Activated naive CD8-positive, alpha-beta T cell treated with anti-CD3 and anti-CD28 coated beads for 36 hours (primary cell): Measurements from ENCODE around the gene SLC15A4. TPM values are rescaled to one million over a fixed set of nuclear protein-coding genes. Genes with fewer than 3 reads are reported as not detected.

Source experiments
- DNase-seq: peaks from one replicate; pipeline ENCODE4 v3.0.0; 2021
- H3K27ac Mint-ChIP-seq: one replicate; pipeline ENCODE4 v1.8.0; 2022; ENCODE audit warnings: mild to moderate bottlenecking, moderate library complexity, mixed read lengths
- H3K27me3 Mint-ChIP-seq: one replicate; pipeline ENCODE4 v1.8.0; 2022; ENCODE audit warnings: mild to moderate bottlenecking, mixed read lengths
- H3K36me3 Mint-ChIP-seq: one replicate; pipeline ENCODE4 v1.8.0; 2021; ENCODE audit warnings: mild to moderate bottlenecking, mixed read lengths
- H3K4me1 Mint-ChIP-seq: one replicate; pipeline ENCODE4 v1.8.0; 2021; ENCODE audit warnings: mixed read lengths
- H3K4me3 Mint-ChIP-seq: one replicate; pipeline ENCODE4 v1.8.0; 2022; ENCODE audit warnings: mild to moderate bottlenecking, moderate library complexity, mixed read lengths
- H3K9me3 Mint-ChIP-seq: one replicate; pipeline ENCODE4 v1.8.0; 2022; ENCODE audit warnings: mixed read lengths
- total RNA-seq, 2 experiments: library from RNA; stranded (reverse); gene quantifications; one replicate each; pipeline ENCODE4 v1.2.3, GENCODE V29; 2021

SLC15A4 gene
- total RNA-seq, result 10 to 100 TPM; 18.6 to 22.0 TPM

DNA sequence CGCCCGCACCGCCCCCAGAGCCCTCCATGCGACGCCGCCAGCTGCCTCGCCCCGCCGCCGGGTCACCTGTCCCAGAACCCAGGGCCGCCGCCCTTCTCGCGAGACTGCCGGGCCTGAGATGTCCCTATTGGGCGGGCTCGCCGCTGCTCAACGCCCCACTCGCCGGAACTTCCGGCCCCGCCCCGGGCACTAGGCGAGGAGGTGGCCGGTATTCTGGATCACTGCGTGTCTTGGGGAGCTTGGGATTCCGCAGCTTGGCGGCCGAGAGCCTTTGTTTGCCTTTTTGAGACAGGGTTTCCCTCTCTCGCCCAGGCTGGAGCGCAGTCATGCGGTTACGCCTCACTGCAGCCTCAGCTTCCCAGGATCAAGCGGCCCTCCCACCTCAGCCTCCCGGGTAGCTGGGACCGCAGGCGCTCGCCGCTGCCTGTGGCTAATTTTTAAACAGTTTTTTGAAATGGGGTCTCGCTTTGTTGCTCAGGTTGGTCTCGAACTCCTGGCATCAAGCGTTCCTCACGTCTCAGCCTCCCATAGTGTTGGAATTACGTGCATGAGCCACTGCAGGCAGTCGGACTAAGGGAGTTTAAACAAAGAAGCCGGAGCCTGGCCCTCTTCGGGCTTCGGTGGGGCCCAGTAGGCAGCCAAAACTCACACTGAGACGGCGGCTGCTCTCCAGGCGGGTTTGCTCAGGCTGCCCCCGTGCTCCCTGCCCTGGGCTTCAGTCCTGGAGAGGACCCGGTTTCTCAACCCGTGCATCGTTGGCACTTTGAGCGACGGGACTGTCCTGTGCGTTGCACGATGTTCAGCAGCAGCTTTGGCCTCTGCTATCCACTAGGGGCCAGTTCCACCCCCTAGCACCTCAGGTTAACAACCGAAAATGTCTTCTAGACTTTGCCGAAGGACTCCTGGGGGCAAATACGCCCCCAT lies at the start of gene SLC15A4:
Gene SLC15A4 (minus strand): TSS at position 43 of the 924 bp plus-strand sequence. CDS start 15 bp downstream, at position 28.
- Mint-ChIP-seq H3K4me3 (peak within 1 kb of the TSS; percentile 87), H3K9me3 (peaks cover 2% of the 10 kb centered on the region)

GRCh38 chr12:128872303-128872702 lies 48.5 kb upstream of the SLC15A4 start:
- H3K36me3 Mint-ChIP-seq, result peaks cover 5% of the 10 kb centered on the region
- H3K27me3 Mint-ChIP-seq, result peaks cover 8% of the 10 kb centered on the region
- H3K4me1 Mint-ChIP-seq, result no peaks in the 10 kb centered on the region
- peaks cover 16% of the 10 kb centered on the region for H3K9me3 Mint-ChIP-seq
- no peak overlapping the region for H3K4me3 Mint-ChIP-seq
- H3K27ac Mint-ChIP-seq, result no peak overlapping the region
- DNase-seq, result no peak

More for the DNA sequence above, at the start of gene SLC15A4:
- peak within 1 kb of the TSS; percentile 80 for H3K27ac Mint-ChIP-seq
- peak; percentile 97 for DNase-seq
- H3K27me3 Mint-ChIP-seq, result peaks cover 7% of the 10 kb centered on the region
- H3K4me1 Mint-ChIP-seq, result peaks cover 18% of the 10 kb centered on the region
- H3K36me3 Mint-ChIP-seq, result peaks cover 33% of the 10 kb centered on the region

DNA sequence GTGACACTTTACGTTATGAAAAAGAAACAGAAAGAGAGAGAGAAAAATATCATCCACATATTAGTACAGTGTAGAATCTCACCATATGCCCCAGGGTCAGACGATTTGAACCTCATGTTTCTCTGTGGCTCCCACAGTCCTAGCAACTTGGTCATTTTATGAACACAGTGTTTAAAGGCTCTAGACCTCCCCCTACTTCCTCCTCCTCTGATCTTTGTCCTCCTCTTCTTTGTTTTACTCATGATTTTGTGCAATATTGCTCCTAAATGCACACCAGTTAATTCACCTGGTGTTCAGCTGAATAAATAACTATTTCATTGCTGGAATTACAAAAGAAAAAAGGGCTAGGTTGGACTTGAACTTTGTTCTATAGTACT lies 47.7 kb upstream of the SLC15A4 start:
- peaks cover 8% of the 10 kb centered on the region for H3K27me3 Mint-ChIP-seq
- no peaks in the 10 kb centered on the region for H3K4me1 Mint-ChIP-seq
- H3K9me3 Mint-ChIP-seq, result peaks cover 9% of the 10 kb centered on the region
- H3K36me3 Mint-ChIP-seq, result peaks cover 5% of the 10 kb centered on the region
- no peak for DNase-seq
- no peak overlapping the region for H3K4me3 Mint-ChIP-seq
- H3K27ac Mint-ChIP-seq, result no peak overlapping the region

DNA sequence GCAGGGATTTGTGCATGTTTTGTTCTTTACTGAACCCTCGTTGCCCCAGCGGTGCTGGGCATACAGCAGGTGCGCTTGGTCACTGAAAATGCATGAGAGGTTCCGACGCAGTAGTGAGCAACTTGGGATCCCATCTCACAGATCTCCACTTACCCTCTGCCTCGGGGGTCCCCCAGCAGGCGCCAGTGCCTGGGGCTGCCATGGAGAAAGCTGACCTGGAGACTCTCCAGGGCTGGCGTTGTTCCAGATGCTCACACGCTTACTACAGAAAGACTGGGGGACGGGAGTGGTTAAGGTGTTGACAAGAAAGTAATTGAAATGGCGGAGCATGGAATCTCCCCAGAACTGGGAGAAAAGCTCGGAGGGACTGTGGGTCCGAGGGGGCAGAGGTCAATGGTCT lies 43.7 kb upstream of the SLC15A4 start:
- DNase-seq, result no peak
- H3K27ac Mint-ChIP-seq, result no peak overlapping the region
- H3K4me1 Mint-ChIP-seq, result no peaks in the 10 kb centered on the region
- H3K27me3 Mint-ChIP-seq, result peaks cover 3% of the 10 kb centered on the region
- H3K36me3 Mint-ChIP-seq, result peaks cover 1% of the 10 kb centered on the region
- H3K4me3 Mint-ChIP-seq, result no peak overlapping the region
- peaks cover 1% of the 10 kb centered on the region for H3K9me3 Mint-ChIP-seq

- no peak for DNase-seq
- peaks cover 1% of the 10 kb centered on the region for H3K36me3 Mint-ChIP-seq
- peaks cover 1% of the 10 kb centered on the region for H3K9me3 Mint-ChIP-seq
- H3K4me1 Mint-ChIP-seq, result no peaks in the 10 kb centered on the region
- peaks cover 5% of the 10 kb centered on the region for H3K27me3 Mint-ChIP-seq
- H3K4me3 Mint-ChIP-seq, result no peak overlapping the region
- H3K27ac Mint-ChIP-seq, result no peak overlapping the region
Measured at GRCh38 chr12:128864516-128865186, 40.9 kb upstream of the SLC15A4 start.

GRCh38 chr12:128863957-128864356 lies 40.2 kb upstream of the SLC15A4 start:
- no peak for DNase-seq
- no peak overlapping the region for H3K4me3 Mint-ChIP-seq

GRCh38 chr12:128861226-128862016 lies 37.7 kb upstream of the SLC15A4 start:
- H3K9me3 Mint-ChIP-seq, result no peaks in the 10 kb centered on the region
- H3K4me3 Mint-ChIP-seq, result no peak overlapping the region
- H3K27ac Mint-ChIP-seq, result no peak overlapping the region
- peaks cover under 1% of the 10 kb centered on the region for H3K36me3 Mint-ChIP-seq
- no peak for DNase-seq
- H3K27me3 Mint-ChIP-seq, result peaks cover 15% of the 10 kb centered on the region
- no peaks in the 10 kb centered on the region for H3K4me1 Mint-ChIP-seq

More at GRCh38 chr12:128863957-128864356, 40.2 kb upstream of the SLC15A4 start:
- no peak overlapping the region for H3K27ac Mint-ChIP-seq
- H3K9me3 Mint-ChIP-seq, result peaks cover 1% of the 10 kb centered on the region
- peaks cover 1% of the 10 kb centered on the region for H3K36me3 Mint-ChIP-seq
- no peaks in the 10 kb centered on the region for H3K4me1 Mint-ChIP-seq
- H3K27me3 Mint-ChIP-seq, result peaks cover 10% of the 10 kb centered on the region

- no peak for DNase-seq
- Mint-ChIP-seq H3K9me3 (no peaks in the 10 kb centered on the region), H3K4me3 (no peak overlapping the region), H3K36me3 (no peaks in the 10 kb centered on the region), H3K27me3 (peaks cover 24% of the 10 kb centered on the region), H3K4me1 (no peaks in the 10 kb centered on the region), H3K27ac (no peak overlapping the region)
Measured at GRCh38 chr12:128859311-128859710, 35.6 kb upstream of the SLC15A4 start.

DNA sequence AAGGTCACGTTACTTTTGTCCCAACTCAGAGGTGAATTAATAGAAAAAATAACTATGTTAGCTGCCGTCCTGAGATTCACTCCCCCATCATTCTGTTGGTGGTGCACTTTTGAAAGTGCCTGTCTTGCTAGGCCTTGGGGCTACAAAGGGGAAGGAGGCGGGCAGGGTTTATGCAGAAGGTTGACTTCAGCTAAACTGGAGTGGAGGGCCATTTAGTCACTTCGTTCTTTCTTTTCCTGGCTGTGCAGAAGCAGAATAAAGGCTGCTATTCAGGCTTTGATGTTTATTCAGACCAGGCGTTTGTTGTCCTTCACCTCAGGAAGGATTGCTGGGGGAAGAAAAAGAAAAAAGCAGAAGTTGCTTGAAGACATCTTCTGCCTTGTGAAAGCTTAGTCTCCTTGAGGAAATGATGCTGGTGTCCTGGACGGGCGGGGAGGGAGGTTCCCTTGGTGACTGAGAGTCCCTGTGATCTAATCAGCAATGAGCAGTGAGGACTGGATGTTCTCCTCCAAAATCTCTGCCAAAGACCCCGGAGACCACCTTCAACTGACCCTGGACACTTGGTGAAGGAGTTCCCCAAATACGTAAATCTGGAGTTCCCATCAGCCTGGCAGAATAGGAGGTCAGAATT lies 33.5 kb upstream of the SLC15A4 start:
- Mint-ChIP-seq H3K27me3 (peaks cover 34% of the 10 kb centered on the region), H3K36me3 (no peaks in the 10 kb centered on the region), H3K27ac (no peak overlapping the region), H3K4me3 (no peak overlapping the region), H3K4me1 (no peaks in the 10 kb centered on the region), H3K9me3 (no peaks in the 10 kb centered on the region)
- DNase-seq, result no peak

- Mint-ChIP-seq H3K4me1 (no peaks in the 10 kb centered on the region), H3K9me3 (no peaks in the 10 kb centered on the region), H3K4me3 (no peak overlapping the region), H3K27ac (no peak overlapping the region), H3K36me3 (no peaks in the 10 kb centered on the region), H3K27me3 (peaks cover 38% of the 10 kb centered on the region)
- DNase-seq, result no peak
Measured at GRCh38 chr12:128856791-128857078, 33.0 kb upstream of the SLC15A4 start.

GRCh38 chr12:128856035-128856790 lies 32.5 kb upstream of the SLC15A4 start:
- no peak for DNase-seq
- H3K36me3 Mint-ChIP-seq, result no peaks in the 10 kb centered on the region
- H3K4me1 Mint-ChIP-seq, result no peaks in the 10 kb centered on the region
- no peak overlapping the region for H3K4me3 Mint-ChIP-seq
- peaks cover 41% of the 10 kb centered on the region for H3K27me3 Mint-ChIP-seq
- no peaks in the 10 kb centered on the region for H3K9me3 Mint-ChIP-seq
- no peak overlapping the region for H3K27ac Mint-ChIP-seq

- H3K4me1 Mint-ChIP-seq, result no peaks in the 10 kb centered on the region
- no peak overlapping the region for H3K4me3 Mint-ChIP-seq
- H3K9me3 Mint-ChIP-seq, result no peaks in the 10 kb centered on the region
- DNase-seq, result no peak
- H3K27me3 Mint-ChIP-seq, result peaks cover 32% of the 10 kb centered on the region
- no peak overlapping the region for H3K27ac Mint-ChIP-seq
- H3K36me3 Mint-ChIP-seq, result no peaks in the 10 kb centered on the region
Measured at GRCh38 chr12:128853600-128854197, 29.9 kb upstream of the SLC15A4 start.

DNA sequence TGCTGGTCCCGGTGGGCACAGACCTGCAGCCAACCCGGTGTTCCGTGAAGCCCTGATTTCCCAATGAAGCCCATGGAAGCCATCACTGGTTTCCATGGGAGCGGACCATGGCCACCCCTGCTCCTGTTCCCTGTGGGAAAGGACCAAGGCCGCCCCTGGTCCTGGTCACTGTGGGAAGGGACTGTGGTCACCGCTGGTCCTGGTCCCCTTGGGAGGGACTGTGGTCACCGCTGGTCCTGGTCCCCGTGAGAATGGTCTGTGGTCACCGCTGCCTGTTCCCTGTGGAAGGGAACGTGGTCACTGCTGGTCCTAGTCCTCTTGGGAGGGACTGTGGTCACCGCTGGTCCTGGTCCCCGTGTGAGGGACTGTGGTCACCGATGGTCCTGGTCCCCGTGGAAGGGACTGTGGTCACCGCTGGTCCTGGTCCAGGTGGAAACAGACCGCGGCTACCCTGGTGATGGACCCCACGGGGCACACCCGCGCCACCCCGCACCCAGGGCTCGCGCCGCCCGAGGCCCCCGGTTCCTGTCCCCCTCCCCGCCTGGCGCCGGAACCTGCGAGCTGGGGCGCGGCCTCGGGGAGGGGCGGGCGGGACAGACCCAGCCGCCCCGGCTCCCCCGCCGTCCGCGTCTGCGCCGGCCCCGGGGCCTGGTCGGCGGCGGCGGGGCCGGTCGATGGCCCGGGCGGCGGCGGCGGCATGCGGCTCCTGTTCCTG lies 29.3 kb upstream of the SLC15A4 start, which contains the start of gene GLT1D1:
Gene GLT1D1 (plus strand): TSS at position 594 of the 715 bp plus-strand sequence. CDS start 104 bp downstream, at position 698.
- H3K27ac Mint-ChIP-seq, result no peak within 1 kb of the TSS

More for the DNA sequence above, 29.3 kb upstream of the SLC15A4 start, which contains the start of gene GLT1D1:
- Mint-ChIP-seq H3K27me3 (peaks cover 36% of the 10 kb centered on the region), H3K4me1 (no peaks in the 10 kb centered on the region), H3K9me3 (no peaks in the 10 kb centered on the region), H3K36me3 (no peaks in the 10 kb centered on the region), H3K4me3 (no peak within 1 kb of the TSS)
- DNase-seq, result no peak
